HepG2 (cell line): ENCODE data around the gene PBX1.

Experiments used
- POLR2A ChIP-seq, 2 experiments: IDR thresholded peaks; 2 replicates each; pipeline ENCODE4 v1.6.1; 2011; ENCODE audit warnings: low read depth in 2 of 2, low read length in 2 of 2, mild to moderate bottlenecking in 1 of 2, moderate library complexity in 1 of 2; ENCODE audit not compliant: insufficient read depth in 1 of 2
- SRF ChIP-seq: IDR thresholded peaks from 2 replicates; pipeline ENCODE4 v1.6.1; 2011; ENCODE audit warnings: mild to moderate bottlenecking, low read depth, low read length, moderate library complexity
- YY1 ChIP-seq: IDR thresholded peaks from 2 replicates; pipeline ENCODE4 v1.6.1; 2011; ENCODE audit warnings: low read length, low read depth, moderate library complexity, mild to moderate bottlenecking; ENCODE audit not compliant: insufficient read depth, insufficient replicate concordance
- ZNF10 ChIP-seq: sonication (generic); formaldehyde crosslinking; IDR thresholded peaks from 2 replicates; pipeline ENCODE4 v1.4.0; 2020; ENCODE audit warnings: mild to moderate bottlenecking, low read depth, missing genetic modification reagents, borderline replicate concordance
- ZNF275 ChIP-seq: sonication (generic); formaldehyde crosslinking; IDR thresholded peaks from 2 replicates; pipeline ENCODE4 v1.8.0; 2022; ENCODE audit warnings: missing genetic modification reagents, mild to moderate bottlenecking, inconsistent platforms, borderline replicate concordance
- ZNF580 ChIP-seq: IDR thresholded peaks from 2 replicates; pipeline ENCODE4 v1.6.1; 2016; ENCODE audit warnings: low read depth, borderline replicate concordance
- ZNF768 ChIP-seq: sonication (generic); formaldehyde crosslinking; IDR thresholded peaks from 2 replicates; pipeline ENCODE4 v1.4.0; 2020; ENCODE audit warnings: missing genetic modification reagents
- ZNF83 ChIP-seq: sonication (generic); formaldehyde crosslinking; IDR thresholded peaks from 2 replicates; pipeline ENCODE4 v1.4.0; 2020; ENCODE audit warnings: missing genetic modification reagents, mild to moderate bottlenecking, borderline replicate concordance
- ZSCAN9 ChIP-seq: IDR thresholded peaks from 2 replicates; pipeline ENCODE4 v1.6.1; 2016; ENCODE audit warnings: borderline replicate concordance

GRCh38 chr1:164748253-164748899 is 189.4 kb downstream of the PBX1 start:
- TF ChIP-seq ZSCAN9 (CRISPR knock-in tag): no peak
- no peak for TF ChIP-seq ZNF83 (CRISPR knock-in tag)
- no peak for TF ChIP-seq POLR2A (IDR thresholded peaks at IDR 0.05; ENCODE audit: insufficient read depth in 1 of 2, low read depth in 2 of 2, low read length in 2 of 2)
- TF ChIP-seq ZNF10: no peak
- no peak for TF ChIP-seq SRF
- TF ChIP-seq ZNF768 (CRISPR knock-in tag): no peak
- TF ChIP-seq ZNF275 (CRISPR knock-in tag): no peak
- TF ChIP-seq YY1: no peak
- no peak for TF ChIP-seq ZNF580 (CRISPR knock-in tag)
